Stimulated activated naive B cell treated with anti-CD40 and anti-IgM and Interleukin-4, amounts not matched to agents 10 μg/mL and 1 μg/mL and 100 μg/mL, for 72 hours (primary cell): ENCODE data around the gene CKM.

Experiments
- ATAC-seq, 2 donors: fragments of 150-1000 bp; cut with Tn5 transposase; replicated peaks; 2 replicates each; pipeline ENCODE4 v1.10.0; 2021; ENCODE audit warnings: moderate library complexity in 1 of 2
- DNase-seq: peaks from one replicate; pipeline ENCODE4 v3.0.0; 2021
- H3K27ac Mint-ChIP-seq: one replicate; pipeline ENCODE4 v1.8.0; 2022; ENCODE audit warnings: mild to moderate bottlenecking, mixed read lengths
- H3K27me3 Mint-ChIP-seq, 2 donors: one replicate each; pipeline ENCODE4 v1.8.0; 2022; ENCODE audit warnings: mixed read lengths in 2 of 2
- H3K36me3 Mint-ChIP-seq, 2 donors: one replicate each; pipeline ENCODE4 v1.8.0; 2022; ENCODE audit warnings: mixed read lengths in 2 of 2, mild to moderate bottlenecking in 1 of 2
- H3K4me1 Mint-ChIP-seq, 2 donors: one replicate each; pipeline ENCODE4 v1.8.0; 2022; ENCODE audit warnings: mixed read lengths in 2 of 2, mild to moderate bottlenecking in 1 of 2
- H3K4me3 Mint-ChIP-seq, 2 donors: one replicate each; pipeline ENCODE4 v1.8.0; 2022; ENCODE audit warnings: mild to moderate bottlenecking in 2 of 2, mixed read lengths in 2 of 2, moderate library complexity in 1 of 2
- H3K9me3 Mint-ChIP-seq, 2 donors: one replicate each; pipeline ENCODE4 v1.8.0; 2022; ENCODE audit warnings: mixed read lengths in 2 of 2, mild to moderate bottlenecking in 1 of 2

Gene CKM

DNA sequence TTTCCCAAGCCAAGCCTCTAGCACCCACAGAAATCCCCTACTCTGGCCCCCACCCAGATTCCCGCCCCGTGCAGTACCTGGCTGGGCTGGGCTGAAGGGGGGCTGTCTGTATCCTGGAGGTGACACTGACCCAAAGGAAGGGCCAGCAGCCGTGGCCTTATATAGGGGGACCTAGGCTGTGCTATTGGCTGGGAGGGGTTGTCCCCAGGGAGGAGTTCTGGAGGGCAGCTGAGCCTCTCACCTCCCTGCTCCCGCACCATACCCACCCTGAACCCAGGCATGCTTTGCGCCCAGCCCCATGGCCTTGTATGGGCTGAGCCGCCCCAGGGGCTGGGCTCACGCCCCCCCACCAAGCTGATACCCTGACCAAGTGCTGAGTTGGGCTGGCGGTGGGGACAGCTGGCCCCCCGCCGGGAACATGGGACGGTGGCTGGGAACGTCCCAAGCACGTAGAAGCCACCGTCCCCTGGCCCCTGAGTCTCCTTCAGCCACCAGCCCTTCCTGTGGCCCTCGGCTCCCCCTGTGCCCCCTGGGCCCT, at the start of gene CKM:
TSS of gene CKM (minus strand) at position 132 of the 538 bp plus-strand sequence. CDS start 3,162 bp downstream, outside the sequence.
- H3K27me3 Mint-ChIP-seq, result peaks cover 45 to 51% of the 10 kb centered on the region in 2 donors
- no peaks in the 10 kb centered on the region for H3K9me3 Mint-ChIP-seq
- H3K27ac Mint-ChIP-seq, result no peak within 1 kb of the TSS
- no peak for ATAC-seq
- DNase-seq, result no peak
- H3K36me3 Mint-ChIP-seq, result no peaks in the 10 kb centered on the region
- no peak within 1 kb of the TSS for H3K4me3 Mint-ChIP-seq
- peaks cover 4 to 14% of the 10 kb centered on the region in 2 donors for H3K4me1 Mint-ChIP-seq

DNA sequence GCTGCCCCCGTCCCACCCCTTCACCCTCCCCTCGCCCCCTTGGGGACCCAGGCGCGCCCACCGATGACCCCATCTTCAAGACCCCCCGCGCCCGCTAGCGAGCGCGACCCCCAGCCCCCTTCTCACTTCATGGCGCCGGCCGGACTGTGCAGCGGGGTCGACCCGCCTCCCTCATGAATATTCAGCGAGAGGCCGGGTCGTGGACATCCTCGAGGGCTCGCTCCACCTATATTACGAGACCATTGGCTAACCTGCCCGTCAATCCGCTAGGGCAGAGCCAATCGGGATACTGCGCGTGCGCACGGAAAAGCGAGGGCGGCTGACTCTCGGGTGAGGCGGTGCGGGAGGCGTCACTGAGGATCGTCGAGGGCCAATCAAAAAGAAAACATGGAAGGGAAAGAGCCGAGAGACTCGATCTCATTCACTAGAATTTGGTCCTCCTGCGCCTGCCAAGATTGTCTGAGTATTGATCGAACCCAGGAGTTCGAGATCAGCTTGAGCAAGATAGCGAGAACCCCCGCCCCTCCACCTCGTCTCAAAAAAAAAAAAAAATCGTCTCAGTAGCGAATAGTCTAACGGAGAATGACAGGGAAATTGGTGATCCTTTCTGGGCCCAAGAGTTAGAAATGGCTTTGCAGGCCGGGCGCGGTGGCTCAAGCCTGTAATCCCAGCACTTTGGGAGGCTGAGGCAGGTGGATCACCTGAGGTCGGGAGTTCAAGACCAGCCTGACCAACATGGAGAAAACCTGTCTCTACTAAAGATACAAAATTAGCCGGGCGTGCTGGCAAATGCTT, 47.9 kb upstream of the CKM start, which contains the start of gene ERCC2:
TSS of gene ERCC2 (minus strand) at position 164 of the 795 bp plus-strand sequence. CDS start at position 131, 33 bp downstream.
- ATAC-seq, result peak; percentile 99
- Mint-ChIP-seq H3K4me3 (peak within 1 kb of the TSS; percentile 90), H3K27me3 (peaks cover 10 to 15% of the 10 kb centered on the region in 2 donors), H3K9me3 (no peaks in the 10 kb centered on the region), H3K4me1 (peaks cover 6 to 23% of the 10 kb centered on the region in 2 donors), H3K36me3 (peaks cover 4 to 14% of the 10 kb centered on the region in 2 donors), H3K27ac (peak within 1 kb of the TSS; percentile 99)
- DNase-seq, result peak; percentile 100

- peak overlapping the region; percentile 19 to 51 for H3K4me3 Mint-ChIP-seq
- no peak for DNase-seq
- no peak overlapping the region for H3K27ac Mint-ChIP-seq
- no peaks in the 10 kb centered on the region for H3K9me3 Mint-ChIP-seq
- H3K36me3 Mint-ChIP-seq, result peaks cover 11 to 25% of the 10 kb centered on the region in 2 donors
- H3K4me1 Mint-ChIP-seq, result peaks cover 6 to 23% of the 10 kb centered on the region in 2 donors
- no peak for ATAC-seq
- H3K27me3 Mint-ChIP-seq, result peaks cover 4 to 5% of the 10 kb centered on the region in 2 donors
These were observed 46.2 kb upstream of the CKM start for GRCh38 chr19:45368737-45369340.

- Mint-ChIP-seq H3K36me3 (peaks cover 13 to 28% of the 10 kb centered on the region in 2 donors), H3K4me3 (no peak overlapping the region), H3K27ac (no peak overlapping the region), H3K9me3 (no peaks in the 10 kb centered on the region), H3K4me1 (peaks cover 6 to 23% of the 10 kb centered on the region in 2 donors), H3K27me3 (no peaks in the 10 kb centered on the region)
- no peak for DNase-seq
- ATAC-seq, result no peak
These were observed 45.5 kb upstream of the CKM start for GRCh38 chr19:45368127-45368526.

DNA sequence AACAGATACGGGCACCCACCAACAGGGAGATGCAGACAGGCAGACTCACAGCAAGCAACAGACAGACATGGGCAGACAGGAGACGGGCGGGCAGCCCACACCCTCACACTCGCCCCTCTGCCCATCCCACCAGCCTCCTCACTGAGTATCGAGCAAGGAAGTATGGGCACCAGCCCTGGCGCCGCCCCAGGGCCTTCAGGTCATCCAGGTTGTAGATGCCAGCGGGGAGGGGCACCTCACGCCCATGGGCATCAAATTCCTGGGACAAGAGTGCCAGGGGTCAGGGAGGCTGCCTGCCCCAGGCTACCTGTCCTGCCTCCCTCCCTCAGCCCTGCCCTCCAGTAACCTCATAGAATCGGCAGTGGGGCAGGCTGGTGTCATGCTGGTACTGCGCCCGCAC, 42.0 kb upstream of the CKM start:
- no peak for ATAC-seq
- Mint-ChIP-seq H3K4me3 (no peak overlapping the region), H3K27ac (no peak overlapping the region), H3K4me1 (peaks cover 4 to 14% of the 10 kb centered on the region in 2 donors), H3K36me3 (peaks cover 26 to 51% of the 10 kb centered on the region in 2 donors), H3K27me3 (no peaks in the 10 kb centered on the region), H3K9me3 (no peaks in the 10 kb centered on the region)
- DNase-seq, result no peak

DNA sequence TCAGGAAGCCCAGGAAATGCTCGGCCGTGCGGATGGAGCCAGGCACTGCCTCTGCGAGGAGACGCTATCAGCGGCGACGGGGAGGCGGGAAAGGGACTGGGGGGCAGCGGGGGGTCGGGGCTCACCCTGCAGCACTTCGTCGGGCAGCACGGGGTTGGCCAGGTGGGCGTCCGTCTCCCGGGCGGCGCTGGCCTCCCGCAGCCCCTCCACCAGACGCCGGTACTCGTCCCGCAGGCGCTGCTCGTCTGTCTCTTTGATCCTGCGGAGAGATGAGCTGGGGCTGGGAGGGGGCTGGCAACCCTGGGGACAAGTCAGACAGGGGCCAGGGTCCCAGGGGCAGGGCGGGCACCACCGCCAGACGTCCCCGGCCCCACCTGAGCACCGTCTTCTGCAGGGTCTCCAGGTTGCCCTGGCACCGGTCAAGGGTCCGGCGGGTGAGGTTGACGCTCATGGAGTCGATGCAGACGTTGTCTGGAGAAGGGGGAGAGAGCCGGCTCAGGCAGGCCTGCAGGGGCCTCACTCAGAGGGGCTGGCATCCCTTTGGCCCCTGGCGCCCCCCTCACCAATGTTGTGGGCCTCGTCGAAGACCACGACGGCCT, 41.3 kb upstream of the CKM start:
- no peaks in the 10 kb centered on the region for H3K9me3 Mint-ChIP-seq
- DNase-seq, result no peak
- peaks cover 33 to 57% of the 10 kb centered on the region in 2 donors for H3K36me3 Mint-ChIP-seq
- peaks cover 2 to 9% of the 10 kb centered on the region in 2 donors for H3K4me1 Mint-ChIP-seq
- ATAC-seq, result no peak
- H3K4me3 Mint-ChIP-seq, result no peak overlapping the region
- no peak overlapping the region for H3K27ac Mint-ChIP-seq
- no peaks in the 10 kb centered on the region for H3K27me3 Mint-ChIP-seq

DNA sequence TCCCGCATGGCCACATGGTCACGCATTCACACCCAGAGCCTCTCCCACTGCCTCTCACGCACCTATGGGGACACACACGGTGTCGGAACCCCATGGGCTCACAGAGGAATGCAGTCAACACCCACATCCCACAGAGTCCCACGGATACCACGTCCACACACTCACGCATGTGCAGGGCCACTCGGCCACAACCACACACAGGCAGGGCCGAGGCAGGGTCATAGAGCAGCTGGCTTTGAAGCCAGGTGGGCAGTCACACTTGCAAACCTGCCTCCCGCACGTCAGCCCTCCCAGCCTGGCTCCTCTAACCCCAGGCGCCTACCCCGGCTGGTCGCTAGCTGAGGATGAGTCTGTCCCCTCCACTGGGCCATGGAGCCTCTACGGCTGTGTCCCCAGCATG, 39.6 kb upstream of the CKM start:
- DNase-seq, result no peak
- H3K36me3 Mint-ChIP-seq, result peaks cover 37 to 64% of the 10 kb centered on the region in 2 donors
- no peak overlapping the region for H3K27ac Mint-ChIP-seq
- H3K4me3 Mint-ChIP-seq, result no peak overlapping the region
- H3K9me3 Mint-ChIP-seq, result no peaks in the 10 kb centered on the region
- H3K4me1 Mint-ChIP-seq, result no peaks in the 10 kb centered on the region
- ATAC-seq, result no peak
- no peaks in the 10 kb centered on the region for H3K27me3 Mint-ChIP-seq

DNA sequence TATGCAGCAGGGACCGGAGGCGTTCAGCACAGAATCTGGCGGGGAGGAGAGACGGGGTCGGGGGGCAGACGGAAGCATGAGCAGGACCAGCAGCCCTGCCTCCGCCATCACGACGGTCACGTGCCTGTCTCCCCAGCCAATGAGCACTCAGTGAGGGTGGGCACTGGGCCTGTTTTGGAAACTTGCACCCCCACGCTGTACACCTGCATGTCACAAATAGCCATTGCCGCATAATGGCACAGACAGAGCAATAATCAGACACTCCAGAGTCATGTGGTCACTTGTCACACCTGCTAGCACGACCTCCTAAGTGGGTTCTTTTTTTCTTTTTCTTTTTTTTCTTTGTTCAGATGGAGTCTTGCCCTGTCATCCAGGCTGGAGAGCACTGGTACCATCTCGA, 38.9 kb upstream of the CKM start:
- Mint-ChIP-seq H3K4me3 (no peak overlapping the region), H3K27ac (peak overlapping the region; percentile 44), H3K9me3 (no peaks in the 10 kb centered on the region), H3K27me3 (no peaks in the 10 kb centered on the region), H3K4me1 (no peaks in the 10 kb centered on the region), H3K36me3 (peaks cover 43 to 69% of the 10 kb centered on the region in 2 donors)
- ATAC-seq (no peak), DNase-seq (no peak)

GRCh38 chr19:45358213-45358792, 35.6 kb upstream of the CKM start:
- Mint-ChIP-seq H3K4me3 (no peak overlapping the region), H3K9me3 (no peaks in the 10 kb centered on the region), H3K36me3 (peaks cover 61 to 76% of the 10 kb centered on the region in 2 donors), H3K27ac (no peak overlapping the region), H3K4me1 (no peaks in the 10 kb centered on the region), H3K27me3 (no peaks in the 10 kb centered on the region)
- DNase-seq, result no peak
- no peak for ATAC-seq

GRCh38 chr19:45357445-45357783, 34.7 kb upstream of the CKM start:
- H3K27me3 Mint-ChIP-seq, result no peaks in the 10 kb centered on the region
- DNase-seq (no peak), ATAC-seq (no peak)
- H3K36me3 Mint-ChIP-seq, result peaks cover 67 to 78% of the 10 kb centered on the region in 2 donors
- no peaks in the 10 kb centered on the region for H3K4me1 Mint-ChIP-seq
- H3K4me3 Mint-ChIP-seq, result no peak overlapping the region
- no peak overlapping the region for H3K27ac Mint-ChIP-seq
- no peaks in the 10 kb centered on the region for H3K9me3 Mint-ChIP-seq

DNA sequence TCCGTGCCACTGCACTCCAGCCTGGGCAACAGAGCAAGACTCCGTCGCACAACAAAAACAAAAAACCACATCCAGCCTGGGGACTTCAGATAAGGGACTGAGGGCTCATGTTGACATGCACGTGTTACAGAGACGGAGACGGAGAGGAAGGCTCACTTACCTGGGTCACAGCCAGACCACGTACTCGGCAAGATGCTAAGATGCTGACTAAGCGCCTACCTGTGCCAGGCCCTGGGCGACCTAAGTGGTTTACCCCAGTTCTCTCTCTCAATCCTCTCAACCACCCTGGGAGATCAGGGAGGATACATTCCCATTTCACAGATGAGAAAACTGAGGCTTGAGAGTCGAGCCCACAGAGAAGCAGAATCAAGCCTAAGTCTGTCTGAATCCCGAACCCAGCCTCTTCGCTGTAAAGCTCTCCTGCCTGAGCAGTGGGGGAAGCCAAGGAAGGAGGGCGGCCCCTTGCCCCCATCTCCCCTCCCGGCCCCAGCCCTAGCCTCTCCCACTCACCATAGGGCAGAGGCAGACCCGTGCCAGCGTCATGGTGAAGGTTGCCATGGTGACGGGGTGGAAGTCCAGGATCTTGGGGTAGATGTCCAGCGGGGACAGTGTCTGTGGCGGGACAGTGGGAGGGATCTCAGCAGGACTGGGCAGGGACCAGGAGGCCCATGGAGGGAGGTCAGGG, 34.2 kb upstream of the CKM start:
- ATAC-seq (no peak), DNase-seq (no peak)
- no peaks in the 10 kb centered on the region for H3K9me3 Mint-ChIP-seq
- H3K27ac Mint-ChIP-seq, result no peak overlapping the region
- no peaks in the 10 kb centered on the region for H3K4me1 Mint-ChIP-seq
- no peaks in the 10 kb centered on the region for H3K27me3 Mint-ChIP-seq
- H3K4me3 Mint-ChIP-seq, result no peak overlapping the region
- peaks cover 62 to 74% of the 10 kb centered on the region in 2 donors for H3K36me3 Mint-ChIP-seq

- H3K9me3 Mint-ChIP-seq, result no peaks in the 10 kb centered on the region
- H3K27me3 Mint-ChIP-seq, result no peaks in the 10 kb centered on the region
- ATAC-seq (no peak), DNase-seq (no peak)
- no peak overlapping the region for H3K27ac Mint-ChIP-seq
- H3K36me3 Mint-ChIP-seq, result peaks cover 57 to 70% of the 10 kb centered on the region in 2 donors
- H3K4me3 Mint-ChIP-seq, result no peak overlapping the region
- no peaks in the 10 kb centered on the region for H3K4me1 Mint-ChIP-seq
These were observed 33.2 kb upstream of the CKM start for GRCh38 chr19:45355910-45356309.

DNA sequence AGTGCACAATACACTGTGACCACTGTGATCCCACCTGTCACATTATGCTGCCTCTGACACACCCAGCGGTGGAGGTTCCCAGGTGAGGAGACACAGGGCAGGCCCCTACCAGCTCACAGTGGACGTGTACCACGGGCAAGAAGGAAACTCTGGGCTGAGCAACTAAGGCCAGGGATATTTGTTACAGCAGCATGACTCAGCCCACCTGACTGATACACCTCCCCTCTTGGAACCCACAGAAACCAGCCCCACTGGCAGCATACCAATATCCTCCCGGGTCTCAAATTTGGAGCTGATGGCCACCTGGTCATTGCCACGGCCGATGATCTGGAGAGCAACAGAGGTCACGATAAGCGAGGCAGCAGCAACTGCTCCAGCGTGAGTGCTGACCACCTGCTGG, 32.7 kb upstream of the CKM start:
- H3K27ac Mint-ChIP-seq, result no peak overlapping the region

More for the DNA sequence above, 32.7 kb upstream of the CKM start:
- Mint-ChIP-seq H3K4me3 (no peak overlapping the region), H3K36me3 (peaks cover 59 to 75% of the 10 kb centered on the region in 2 donors), H3K4me1 (no peaks in the 10 kb centered on the region), H3K27me3 (no peaks in the 10 kb centered on the region), H3K9me3 (no peaks in the 10 kb centered on the region)
- ATAC-seq, result no peak
- no peak for DNase-seq
